ENCODE measurements around the gene XPNPEP1.

Gene XPNPEP1

GRCh38 chr10:109947111-109947920, 24.0 kb upstream of the XPNPEP1 start:
- DNase-seq (ENCODE audit: low read depth in 4 of 4, low spot score in 1 of 4): no peak

- no peak for DNase-seq (ENCODE audit: low read depth in 4 of 4, low spot score in 1 of 4)
Observed at GRCh38 chr10:109946680-109947079, 23.4 kb upstream of the XPNPEP1 start.

- no peak for DNase-seq (ENCODE audit: low read depth in 4 of 4, low spot score in 1 of 4)
Observed at GRCh38 chr10:109945473-109946177, 22.3 kb upstream of the XPNPEP1 start.

GRCh38 chr10:109944613-109945012, 21.3 kb upstream of the XPNPEP1 start:
- no peak for DNase-seq (ENCODE audit: low read depth in 4 of 4, low spot score in 1 of 4)

GRCh38 chr10:109941236-109941862, 18.0 kb upstream of the XPNPEP1 start:
- no peak for DNase-seq (ENCODE audit: low read depth in 4 of 4, low spot score in 1 of 4)

GRCh38 chr10:109940553-109940952, 17.2 kb upstream of the XPNPEP1 start:
- DNase-seq (ENCODE audit: low read depth in 4 of 4, low spot score in 1 of 4): no peak

GRCh38 chr10:109940117-109940516, 16.8 kb upstream of the XPNPEP1 start:
- DNase-seq (ENCODE audit: low read depth in 4 of 4, low spot score in 1 of 4): no peak

GRCh38 chr10:109939315-109939961, 16.1 kb upstream of the XPNPEP1 start:
- DNase-seq (ENCODE audit: low read depth in 4 of 4, low spot score in 1 of 4): no peak

- no peak for DNase-seq (ENCODE audit: low read depth in 4 of 4, low spot score in 1 of 4)
Observed at GRCh38 chr10:109937460-109938065, 14.3 kb upstream of the XPNPEP1 start.

- DNase-seq (ENCODE audit: low read depth in 4 of 4, low spot score in 1 of 4): no peak
Observed at GRCh38 chr10:109934958-109935793, 11.9 kb upstream of the XPNPEP1 start.

GRCh38 chr10:109933984-109934565, 10.8 kb upstream of the XPNPEP1 start:
- DNase-seq (ENCODE audit: low read depth in 4 of 4, low spot score in 1 of 4): no peak

- no peak for DNase-seq (ENCODE audit: low read depth in 4 of 4, low spot score in 1 of 4)
Observed at GRCh38 chr10:109932968-109933367, 9.7 kb upstream of the XPNPEP1 start.

GRCh38 chr10:109932391-109932790, 9.1 kb upstream of the XPNPEP1 start:
- no peak for DNase-seq (ENCODE audit: low read depth in 4 of 4, low spot score in 1 of 4)

GRCh38 chr10:109931163-109931562, 7.9 kb upstream of the XPNPEP1 start:
- DNase-seq (ENCODE audit: low read depth in 4 of 4, low spot score in 1 of 4): no peak

- no peak for DNase-seq (ENCODE audit: low read depth in 4 of 4, low spot score in 1 of 4)
Observed at GRCh38 chr10:109929501-109930219, 6.3 kb upstream of the XPNPEP1 start.

- no peak for DNase-seq (ENCODE audit: low read depth in 4 of 4, low spot score in 1 of 4)
Observed at GRCh38 chr10:109928475-109928891, 5.2 kb upstream of the XPNPEP1 start.

GRCh38 chr10:109926825-109927224, 3.5 kb upstream of the XPNPEP1 start:
- no peak for DNase-seq (ENCODE audit: low read depth in 4 of 4, low spot score in 1 of 4)

- DNase-seq (ENCODE audit: low read depth in 4 of 4, low spot score in 1 of 4): no peak
Observed at GRCh38 chr10:109926061-109926745, 2.9 kb upstream of the XPNPEP1 start.

Data from stimulated activated CD4-positive, alpha-beta T cell treated with anti-CD3 and anti-CD28 coated beads, Interleukin-1b, Interleukin-23, amount 100 ng/mL, for 24 hours (primary cell).